Measurements from ENCODE around the gene FLYWCH1. TPM values are rescaled to one million over a fixed set of nuclear protein-coding genes. Genes with fewer than 3 reads are reported as not detected.

FLYWCH1 gene
- total RNA-seq, 1 experiment from 2014 or later = 12.5 TPM

GRCh38 chr16:2915196-2915929 is 3.6 kb downstream of the FLYWCH1 start:
- Histone ChIP-seq H3K9me3 (ENCODE audit: control insufficient read depth, low read depth, low read length) (no peaks in the 10 kb centered on the region), H3T11ph (ENCODE audit: low read length) (no peak overlapping the region), H3K23me2 (ENCODE audit: insufficient read length, low read depth, low read length, poor library complexity, severe bottlenecking) (peaks cover 5% of the 10 kb centered on the region), H4K8ac (replicated peaks; ENCODE audit: insufficient read length, low read depth, low read length) (no peak overlapping the region), H3K56ac (ENCODE audit: insufficient read length, low read depth, low read length) (no peak overlapping the region), H2AFZ (ENCODE audit: low read length) (no peak overlapping the region), H2BK15ac (ENCODE audit: low read depth, low read length) (no peak overlapping the region), H4K20me1 (ENCODE audit: control insufficient read depth, insufficient read depth, insufficient read length) (no peaks in the 10 kb centered on the region), H2BK20ac (ENCODE audit: low read depth, low read length, poor library complexity, severe bottlenecking) (no peak overlapping the region), H2AK5ac (ENCODE audit: insufficient read length, low read length) (no peak overlapping the region), H2BK120ac (ENCODE audit: low read depth, low read length, poor library complexity, severe bottlenecking) (no peak overlapping the region), H3K4me1 (ENCODE audit: insufficient read depth, low read length) (peaks cover 3% of the 10 kb centered on the region; the same call in 1 of the 2 replicates), H2BK5ac (ENCODE audit: insufficient read length, low read length) (no peak overlapping the region), H4K5ac (ENCODE audit: insufficient read length, low read depth, low read length) (no peak overlapping the region), H3K27me3 (ENCODE audit: insufficient read depth, low read length) (peaks cover 3% of the 10 kb centered on the region; the same call in 1 of the 2 replicates), H4K91ac (ENCODE audit: insufficient read length, low read depth, low read length) (no peak overlapping the region), H3K79me2 (ENCODE audit: insufficient read depth, low read length) (no peaks in the 10 kb centered on the region; the same call in 1 of the 2 replicates), H3K4ac (ENCODE audit: low read depth, low read length) (no peak overlapping the region), H3K79me1 (ENCODE audit: insufficient read depth, low read depth, low read length, poor library complexity, severe bottlenecking) (no peaks in the 10 kb centered on the region), H2BK12ac (ENCODE audit: insufficient read length, low read depth, low read length) (no peak overlapping the region), H3K27ac (ENCODE audit: insufficient read length, low read depth, low read length) (no peak overlapping the region), H3K14ac (ENCODE audit: insufficient read depth, low read length) (no peak overlapping the region), H3K23ac (ENCODE audit: insufficient read length, low read depth, low read length) (no peak overlapping the region), H3K9ac (ENCODE audit: extremely low read depth, insufficient read length, low read length) (no peak overlapping the region), H3K4me2 (ENCODE audit: insufficient read depth, insufficient read length, low read length) (no peak overlapping the region), H3K18ac (ENCODE audit: insufficient read length, low read depth, low read length) (no peak overlapping the region)
- Mint-ChIP-seq H3K27ac (peak overlapping the region in 1 of 3 experiments; percentile 31; a peak in 1 of 7 replicates), H3K9me3 (no peaks in the 10 kb centered on the region), H3K4me1 (peaks cover 8 to 14% of the 10 kb centered on the region in 2 experiments), H3K4me3 (no peak overlapping the region), H3K36me3 (ENCODE audit: insufficient read depth in 1 of 3, low read depth in 3 of 3) (peaks cover 7 to 19% (median 16%) of the 10 kb centered on the region in 3 experiments), H3K27me3 (ENCODE audit: low read depth) (peaks cover 12% of the 10 kb centered on the region)
- no CpG with 5 or more reads among the region's 13 CpGs for WGBS (ENCODE audit: extremely low coverage, insufficient read length, low lambda C conversion rate)
- TF ChIP-seq, protein P1, sequence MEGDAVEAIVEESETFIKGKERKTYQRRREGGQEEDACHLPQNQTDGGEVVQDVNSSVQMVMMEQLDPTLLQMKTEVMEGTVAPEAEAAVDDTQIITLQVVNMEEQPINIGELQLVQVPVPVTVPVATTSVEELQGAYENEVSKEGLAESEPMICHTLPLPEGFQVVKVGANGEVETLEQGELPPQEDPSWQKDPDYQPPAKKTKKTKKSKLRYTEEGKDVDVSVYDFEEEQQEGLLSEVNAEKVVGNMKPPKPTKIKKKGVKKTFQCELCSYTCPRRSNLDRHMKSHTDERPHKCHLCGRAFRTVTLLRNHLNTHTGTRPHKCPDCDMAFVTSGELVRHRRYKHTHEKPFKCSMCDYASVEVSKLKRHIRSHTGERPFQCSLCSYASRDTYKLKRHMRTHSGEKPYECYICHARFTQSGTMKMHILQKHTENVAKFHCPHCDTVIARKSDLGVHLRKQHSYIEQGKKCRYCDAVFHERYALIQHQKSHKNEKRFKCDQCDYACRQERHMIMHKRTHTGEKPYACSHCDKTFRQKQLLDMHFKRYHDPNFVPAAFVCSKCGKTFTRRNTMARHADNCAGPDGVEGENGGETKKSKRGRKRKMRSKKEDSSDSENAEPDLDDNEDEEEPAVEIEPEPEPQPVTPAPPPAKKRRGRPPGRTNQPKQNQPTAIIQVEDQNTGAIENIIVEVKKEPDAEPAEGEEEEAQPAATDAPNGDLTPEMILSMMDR (conservative IDR thresholded peaks at IDR 0.05) = no peak
- no peak for DNase-seq

All from H9 (cell line).